H1 (cell line): ENCODE data around the gene COL2A1.

Source experiments
- JUN ChIP-seq: IDR thresholded peaks from 2 replicates; pipeline ENCODE4 v1.6.1; 2011; ENCODE audit warnings: low read depth, mild to moderate bottlenecking, improper control_type of control experiment, low read length
- MAX ChIP-seq: IDR thresholded peaks from 2 replicates; pipeline ENCODE4 v1.6.1; 2012; ENCODE audit warnings: inconsistent platforms
- POLR2A ChIP-seq, 2 experiments: IDR thresholded peaks; 1 replicate in 1 of 2; 2 replicates in 1 of 2; pipeline ENCODE4 v1.6.1; 2011; ENCODE audit warnings: low read depth in 2 of 2, low read length in 2 of 2, mild to moderate bottlenecking in 2 of 2; ENCODE audit errors: control extremely low read depth in 1 of 2
- SP1 ChIP-seq: IDR thresholded peaks from 2 replicates; pipeline ENCODE4 v1.6.1; 2011; ENCODE audit warnings: low read depth, low read length
- TBP ChIP-seq: IDR thresholded peaks from 2 replicates; pipeline ENCODE4 v1.6.1; 2011; ENCODE audit warnings: low read depth, low read length, improper control_type of control experiment
- TF ChIP-seq, protein P1 (sequence below): IDR thresholded peaks from 2 replicates; pipeline ENCODE4 v1.6.1; 2011; ENCODE audit warnings: low read length, improper control_type of control experiment
- TF ChIP-seq, protein P2 (sequence below), 3 experiments: IDR thresholded peaks; 1 replicate in 2 of 3; 2 replicates in 1 of 3; pipeline versions ENCODE4 v1.5.1 to v1.6.1; 2011; ENCODE audit warnings: low read length in 3 of 3, mild to moderate bottlenecking in 3 of 3, inconsistent platforms in 2 of 3, low read depth in 1 of 3, moderate library complexity in 1 of 3; ENCODE audit not compliant: insufficient read depth in 1 of 3; ENCODE audit errors: control extremely low read depth in 1 of 3

DNA sequence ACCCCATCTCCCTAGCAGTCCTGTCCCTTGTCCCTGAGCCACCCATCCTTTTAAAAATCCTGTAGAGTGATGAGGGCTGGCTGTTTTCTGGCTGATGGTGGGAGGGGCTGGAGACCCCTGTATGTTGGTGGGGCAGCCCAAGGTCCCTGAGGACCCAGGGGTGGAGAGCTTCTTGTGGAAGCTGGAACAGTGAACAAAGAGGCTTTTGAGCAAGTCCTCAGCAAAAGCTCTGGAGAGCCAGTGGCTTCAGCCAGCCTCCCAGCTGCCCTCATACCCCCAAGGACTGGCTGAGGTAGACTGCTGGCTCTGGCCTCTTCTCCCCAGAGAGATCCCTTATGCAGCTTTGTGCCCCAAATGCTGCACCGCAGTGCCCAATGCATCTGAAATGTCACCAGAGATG lies 29.2 kb upstream of the COL2A1 start:
- TF ChIP-seq, protein P1, sequence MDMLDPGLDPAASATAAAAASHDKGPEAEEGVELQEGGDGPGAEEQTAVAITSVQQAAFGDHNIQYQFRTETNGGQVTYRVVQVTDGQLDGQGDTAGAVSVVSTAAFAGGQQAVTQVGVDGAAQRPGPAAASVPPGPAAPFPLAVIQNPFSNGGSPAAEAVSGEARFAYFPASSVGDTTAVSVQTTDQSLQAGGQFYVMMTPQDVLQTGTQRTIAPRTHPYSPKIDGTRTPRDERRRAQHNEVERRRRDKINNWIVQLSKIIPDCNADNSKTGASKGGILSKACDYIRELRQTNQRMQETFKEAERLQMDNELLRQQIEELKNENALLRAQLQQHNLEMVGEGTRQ, result no peak
- TF ChIP-seq MAX (no peak), SP1 (no peak), POLR2A (IDR thresholded peaks at IDR 0.05; ENCODE audit: control extremely low read depth in 1 of 2, low read depth in 2 of 2, low read length in 2 of 2) (no peak), TBP (no peak), JUN (no peak)
- TF ChIP-seq, protein P2, sequence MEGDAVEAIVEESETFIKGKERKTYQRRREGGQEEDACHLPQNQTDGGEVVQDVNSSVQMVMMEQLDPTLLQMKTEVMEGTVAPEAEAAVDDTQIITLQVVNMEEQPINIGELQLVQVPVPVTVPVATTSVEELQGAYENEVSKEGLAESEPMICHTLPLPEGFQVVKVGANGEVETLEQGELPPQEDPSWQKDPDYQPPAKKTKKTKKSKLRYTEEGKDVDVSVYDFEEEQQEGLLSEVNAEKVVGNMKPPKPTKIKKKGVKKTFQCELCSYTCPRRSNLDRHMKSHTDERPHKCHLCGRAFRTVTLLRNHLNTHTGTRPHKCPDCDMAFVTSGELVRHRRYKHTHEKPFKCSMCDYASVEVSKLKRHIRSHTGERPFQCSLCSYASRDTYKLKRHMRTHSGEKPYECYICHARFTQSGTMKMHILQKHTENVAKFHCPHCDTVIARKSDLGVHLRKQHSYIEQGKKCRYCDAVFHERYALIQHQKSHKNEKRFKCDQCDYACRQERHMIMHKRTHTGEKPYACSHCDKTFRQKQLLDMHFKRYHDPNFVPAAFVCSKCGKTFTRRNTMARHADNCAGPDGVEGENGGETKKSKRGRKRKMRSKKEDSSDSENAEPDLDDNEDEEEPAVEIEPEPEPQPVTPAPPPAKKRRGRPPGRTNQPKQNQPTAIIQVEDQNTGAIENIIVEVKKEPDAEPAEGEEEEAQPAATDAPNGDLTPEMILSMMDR (IDR thresholded peaks at IDR 0.05; ENCODE audit: control extremely low read depth in 1 of 3, insufficient read depth in 1 of 3, low read depth in 1 of 3, low read length in 3 of 3), result no peak
